GM12878 (cell line): ENCODE data around the gene ATOSB.

Source experiments
- EP300 ChIP-seq, 2 experiments: fragments of 150-350 bp in 1 of 2; IDR thresholded peaks; 2 replicates each; pipeline ENCODE4 v1.6.1; 2011 to 2012; ENCODE audit warnings: low read depth in 2 of 2, low read length in 2 of 2, borderline replicate concordance in 1 of 2, improper control_type of control experiment in 1 of 2, inconsistent platforms in 1 of 2; ENCODE audit not compliant: control insufficient read depth in 1 of 2
- POLR2AphosphoS5 ChIP-seq: IDR thresholded peaks from 2 replicates; pipeline ENCODE4 v1.6.1; 2011; ENCODE audit warnings: mild to moderate bottlenecking, low read length, inconsistent platforms
- RAD21 ChIP-seq: IDR thresholded peaks from 2 replicates; pipeline ENCODE4 v1.6.1; 2011; ENCODE audit warnings: mild to moderate bottlenecking, low read depth, low read length, moderate library complexity; ENCODE audit not compliant: insufficient read depth
- TF ChIP-seq, protein P1 (sequence below), 3 experiments: IDR thresholded peaks in 2 of 3; conservative IDR thresholded peaks in 1 of 3; 2 replicates each; pipeline ENCODE4 v1.5.1; 2011; ENCODE audit warnings: low read depth in 3 of 3, low read length in 3 of 3, mild to moderate bottlenecking in 3 of 3, control low read depth in 2 of 3, moderate library complexity in 2 of 3, inconsistent platforms in 1 of 3, mixed read lengths in 1 of 3; ENCODE audit not compliant: control insufficient read depth in 2 of 3, insufficient read depth in 1 of 3; ENCODE audit errors: extremely low read depth in 1 of 3

- no peak for TF ChIP-seq RAD21
- TF ChIP-seq EP300 (IDR thresholded peaks at IDR 0.05; ENCODE audit: borderline replicate concordance in 1 of 2, control insufficient read depth in 1 of 2, low read depth in 2 of 2, low read length in 2 of 2), result no peak
- no peak for TF ChIP-seq POLR2AphosphoS5
- TF ChIP-seq, protein P1, sequence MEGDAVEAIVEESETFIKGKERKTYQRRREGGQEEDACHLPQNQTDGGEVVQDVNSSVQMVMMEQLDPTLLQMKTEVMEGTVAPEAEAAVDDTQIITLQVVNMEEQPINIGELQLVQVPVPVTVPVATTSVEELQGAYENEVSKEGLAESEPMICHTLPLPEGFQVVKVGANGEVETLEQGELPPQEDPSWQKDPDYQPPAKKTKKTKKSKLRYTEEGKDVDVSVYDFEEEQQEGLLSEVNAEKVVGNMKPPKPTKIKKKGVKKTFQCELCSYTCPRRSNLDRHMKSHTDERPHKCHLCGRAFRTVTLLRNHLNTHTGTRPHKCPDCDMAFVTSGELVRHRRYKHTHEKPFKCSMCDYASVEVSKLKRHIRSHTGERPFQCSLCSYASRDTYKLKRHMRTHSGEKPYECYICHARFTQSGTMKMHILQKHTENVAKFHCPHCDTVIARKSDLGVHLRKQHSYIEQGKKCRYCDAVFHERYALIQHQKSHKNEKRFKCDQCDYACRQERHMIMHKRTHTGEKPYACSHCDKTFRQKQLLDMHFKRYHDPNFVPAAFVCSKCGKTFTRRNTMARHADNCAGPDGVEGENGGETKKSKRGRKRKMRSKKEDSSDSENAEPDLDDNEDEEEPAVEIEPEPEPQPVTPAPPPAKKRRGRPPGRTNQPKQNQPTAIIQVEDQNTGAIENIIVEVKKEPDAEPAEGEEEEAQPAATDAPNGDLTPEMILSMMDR (IDR thresholded peaks at IDR 0.05 in 2 of 3, conservative IDR thresholded peaks at IDR 0.05 in 1 of 3; ENCODE audit: control insufficient read depth in 2 of 3, extremely low read depth in 1 of 3, insufficient read depth in 1 of 3, low read depth in 3 of 3, low read length in 3 of 3), result no peak
These were observed 24.4 kb upstream of the ATOSB start for GRCh38 chr9:35140093-35140492.
